DOHH2 (cell line): ENCODE data around the gene CD40LG.

Experiments used
- CTCF ChIP-seq: fragments of 200-600 bp; sonication (generic); IDR thresholded peaks from one replicate; pipeline ENCODE4 v1.5.1; 2014; ENCODE audit warnings: antibody characterized with exemption, mild to moderate bottlenecking, low read depth, low read length; ENCODE audit not compliant: poor library complexity, severe bottlenecking
- EZH2phosphoT487 ChIP-seq: fragments of 200-600 bp; sonication (generic); IDR thresholded peaks from 2 replicates; pipeline ENCODE4 v1.6.1; 2017; ENCODE audit warnings: borderline replicate concordance, mild to moderate bottlenecking, antibody characterized with exemption, low read length, moderate library complexity, mixed read lengths

- no peak for TF ChIP-seq CTCF
- TF ChIP-seq EZH2phosphoT487 = no peak
Observed at GRCh38 chrX:136626891-136627290, 21.1 kb upstream of the CD40LG start.
